Calu3 (cell line): ENCODE results near the gene ZNF627. TPM values are rescaled to one million over a fixed set of nuclear protein-coding genes. Genes with fewer than 3 reads are reported as not detected.
"Not testable (repeated sequence)": the region's sequence is repeated elsewhere in the genome, so short reads cannot be mapped to it uniquely, and the experiment has no call there.

Source experiments
- BruUV-seq: library from RNA; stranded (reverse); fragments of 400-500 nt; replicated peaks from 2 replicates; lab custom pipeline; 2021; lab: Mats Ljungman, UMichigan
- CTCF ChIA-PET: fragments of 300-600 bp; sonication (Branson Sonifier 250); formaldehyde crosslinking; loops from one replicate; lab custom pipeline; 2022; ENCODE audit warnings: antibody characterized with exemption; lab: Charles Lee
- DNase-seq: peaks from one replicate; pipeline ENCODE4 v3.0.0; 2022
- H3K27ac Mint-ChIP-seq: one replicate; pipeline ENCODE4 v1.8.0; 2022; ENCODE audit warnings: mixed read lengths; ENCODE audit not compliant: unreplicated experiment
- H3K27me3 Mint-ChIP-seq: one replicate; pipeline ENCODE4 v1.8.0; 2022; ENCODE audit warnings: mixed read lengths; ENCODE audit not compliant: unreplicated experiment
- H3K36me3 Mint-ChIP-seq: one replicate; pipeline ENCODE4 v1.8.0; 2022; ENCODE audit warnings: mild to moderate bottlenecking, moderate library complexity, mixed read lengths; ENCODE audit not compliant: insufficient read depth, unreplicated experiment
- H3K4me1 Mint-ChIP-seq: one replicate; pipeline ENCODE4 v1.8.0; 2022; ENCODE audit warnings: mild to moderate bottlenecking, low read depth, mixed read lengths; ENCODE audit not compliant: unreplicated experiment
- H3K4me3 Mint-ChIP-seq: one replicate; pipeline ENCODE4 v1.8.0; 2022; ENCODE audit warnings: mild to moderate bottlenecking, low read depth, moderate library complexity, mixed read lengths; ENCODE audit not compliant: unreplicated experiment
- H3K9me3 Mint-ChIP-seq: one replicate; pipeline ENCODE4 v1.8.0; 2022; ENCODE audit warnings: low read depth, mixed read lengths; ENCODE audit not compliant: unreplicated experiment
- CTCF ChIP-seq: fragments of 200-600 bp; IDR thresholded peaks from one replicate; pipeline ENCODE4 v1.8.0; 2022; ENCODE audit warnings: antibody characterized with exemption; ENCODE audit not compliant: unreplicated experiment
- intact Hi-C: fragments of 100-400 bp; cut with micrococcal nuclease; formaldehyde crosslinking; loops from one replicate; pipeline ENCODE4 v1.10.0; 2022; ENCODE audit not compliant: unreplicated experiment
- total RNA-seq: library from RNA; stranded (reverse); gene quantifications from 2 replicates; pipeline ENCODE4 v1.2.3, GENCODE V29; 2022

ZNF627 gene
- total RNA-seq, 1 experiment from 2014 or later: 13.3 TPM

- H3K9me3 Mint-ChIP-seq, H3K27ac Mint-ChIP-seq, H3K27me3 Mint-ChIP-seq, DNase-seq, BruUV-seq, CTCF ChIA-PET, H3K4me3 Mint-ChIP-seq, H3K36me3 Mint-ChIP-seq, H3K4me1 Mint-ChIP-seq, intact Hi-C loops: not testable (repeated sequence)
Measured at GRCh38 chr19:11565649-11565980, 31.7 kb upstream of the ZNF627 start.

GRCh38 chr19:11566164-11566563 lies 31.1 kb upstream of the ZNF627 start:
- no peak for DNase-seq
- no peaks in the 10 kb centered on the region for H3K36me3 Mint-ChIP-seq
- intact Hi-C loops: no loop called here
- no peaks in the 10 kb centered on the region for H3K4me1 Mint-ChIP-seq
- H3K27ac Mint-ChIP-seq: no peak overlapping the region
- CTCF ChIA-PET: no interaction called here
- H3K9me3 Mint-ChIP-seq: no peaks in the 10 kb centered on the region
- TF ChIP-seq CTCF: no peak
- no peaks in the 10 kb centered on the region for H3K27me3 Mint-ChIP-seq
- BruUV-seq: no TSS peak
- no peak overlapping the region for H3K4me3 Mint-ChIP-seq

GRCh38 chr19:11570039-11570462 lies 27.2 kb upstream of the ZNF627 start:
- no peaks in the 10 kb centered on the region for H3K4me1 Mint-ChIP-seq
- no peak overlapping the region for H3K4me3 Mint-ChIP-seq
- intact Hi-C loops: no loop called here
- no peak for TF ChIP-seq CTCF
- no peaks in the 10 kb centered on the region for H3K36me3 Mint-ChIP-seq
- no peak for DNase-seq
- H3K27ac Mint-ChIP-seq: no peak overlapping the region
- no peaks in the 10 kb centered on the region for H3K9me3 Mint-ChIP-seq
- no peaks in the 10 kb centered on the region for H3K27me3 Mint-ChIP-seq
- BruUV-seq: no TSS peak
- CTCF ChIA-PET: no interaction called here

- BruUV-seq, H3K4me1 Mint-ChIP-seq, intact Hi-C loops, H3K27ac Mint-ChIP-seq, H3K4me3 Mint-ChIP-seq, H3K36me3 Mint-ChIP-seq, H3K27me3 Mint-ChIP-seq, H3K9me3 Mint-ChIP-seq, DNase-seq: not testable (repeated sequence)
- CTCF ChIA-PET: interaction anchor here (0.6 kb wide), 1 partner anchor 152 kb away, joined by 4 read pairs; no protein-coding TSS in a partner anchor
Measured at GRCh38 chr19:11573354-11573753, 23.9 kb upstream of the ZNF627 start.

- H3K9me3 Mint-ChIP-seq, H3K27me3 Mint-ChIP-seq, CTCF ChIA-PET, BruUV-seq, H3K4me1 Mint-ChIP-seq, H3K27ac Mint-ChIP-seq, DNase-seq, H3K4me3 Mint-ChIP-seq, H3K36me3 Mint-ChIP-seq, intact Hi-C loops: not testable (repeated sequence)
Measured at GRCh38 chr19:11573763-11574162, 23.5 kb upstream of the ZNF627 start.

GRCh38 chr19:11574689-11575088 lies 22.6 kb upstream of the ZNF627 start:
- H3K27ac Mint-ChIP-seq: no peak overlapping the region
- CTCF ChIA-PET: no interaction called here
- no peak overlapping the region for H3K4me3 Mint-ChIP-seq
- no TSS peak for BruUV-seq
- no peaks in the 10 kb centered on the region for H3K36me3 Mint-ChIP-seq
- no peak for DNase-seq
- no peaks in the 10 kb centered on the region for H3K4me1 Mint-ChIP-seq
- intact Hi-C loops: no loop called here
- no peak for TF ChIP-seq CTCF
- no peaks in the 10 kb centered on the region for H3K9me3 Mint-ChIP-seq
- no peaks in the 10 kb centered on the region for H3K27me3 Mint-ChIP-seq
